ENCODE data around the gene UGT1A9.

Gene UGT1A9

GRCh38 chr2:233817361-233817911, 145.7 kb downstream of the UGT1A9 start:
- TF ChIP-seq SIN3A (IDR thresholded peaks at IDR 0.05; ENCODE audit: borderline replicate concordance, insufficient read depth, low read length) (no peak), TAF1 (IDR thresholded peaks at IDR 0.05; ENCODE audit: borderline replicate concordance, insufficient read depth, low read length) (no peak), POLR2AphosphoS5 (IDR thresholded peaks at IDR 0.05; ENCODE audit: low read depth, low read length) (no peak), FOXP2 (optimal IDR thresholded peaks at IDR 0.05; ENCODE audit: borderline replicate concordance, extremely low read depth, extremely low read length, insufficient read depth) (no peak)
- TF ChIP-seq, protein P1, sequence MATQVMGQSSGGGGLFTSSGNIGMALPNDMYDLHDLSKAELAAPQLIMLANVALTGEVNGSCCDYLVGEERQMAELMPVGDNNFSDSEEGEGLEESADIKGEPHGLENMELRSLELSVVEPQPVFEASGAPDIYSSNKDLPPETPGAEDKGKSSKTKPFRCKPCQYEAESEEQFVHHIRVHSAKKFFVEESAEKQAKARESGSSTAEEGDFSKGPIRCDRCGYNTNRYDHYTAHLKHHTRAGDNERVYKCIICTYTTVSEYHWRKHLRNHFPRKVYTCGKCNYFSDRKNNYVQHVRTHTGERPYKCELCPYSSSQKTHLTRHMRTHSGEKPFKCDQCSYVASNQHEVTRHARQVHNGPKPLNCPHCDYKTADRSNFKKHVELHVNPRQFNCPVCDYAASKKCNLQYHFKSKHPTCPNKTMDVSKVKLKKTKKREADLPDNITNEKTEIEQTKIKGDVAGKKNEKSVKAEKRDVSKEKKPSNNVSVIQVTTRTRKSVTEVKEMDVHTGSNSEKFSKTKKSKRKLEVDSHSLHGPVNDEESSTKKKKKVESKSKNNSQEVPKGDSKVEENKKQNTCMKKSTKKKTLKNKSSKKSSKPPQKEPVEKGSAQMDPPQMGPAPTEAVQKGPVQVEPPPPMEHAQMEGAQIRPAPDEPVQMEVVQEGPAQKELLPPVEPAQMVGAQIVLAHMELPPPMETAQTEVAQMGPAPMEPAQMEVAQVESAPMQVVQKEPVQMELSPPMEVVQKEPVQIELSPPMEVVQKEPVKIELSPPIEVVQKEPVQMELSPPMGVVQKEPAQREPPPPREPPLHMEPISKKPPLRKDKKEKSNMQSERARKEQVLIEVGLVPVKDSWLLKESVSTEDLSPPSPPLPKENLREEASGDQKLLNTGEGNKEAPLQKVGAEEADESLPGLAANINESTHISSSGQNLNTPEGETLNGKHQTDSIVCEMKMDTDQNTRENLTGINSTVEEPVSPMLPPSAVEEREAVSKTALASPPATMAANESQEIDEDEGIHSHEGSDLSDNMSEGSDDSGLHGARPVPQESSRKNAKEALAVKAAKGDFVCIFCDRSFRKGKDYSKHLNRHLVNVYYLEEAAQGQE (IDR thresholded peaks at IDR 0.05; ENCODE audit: insufficient read depth in 1 of 2, low read depth in 2 of 2, low read length in 2 of 2) = no peak

DNA sequence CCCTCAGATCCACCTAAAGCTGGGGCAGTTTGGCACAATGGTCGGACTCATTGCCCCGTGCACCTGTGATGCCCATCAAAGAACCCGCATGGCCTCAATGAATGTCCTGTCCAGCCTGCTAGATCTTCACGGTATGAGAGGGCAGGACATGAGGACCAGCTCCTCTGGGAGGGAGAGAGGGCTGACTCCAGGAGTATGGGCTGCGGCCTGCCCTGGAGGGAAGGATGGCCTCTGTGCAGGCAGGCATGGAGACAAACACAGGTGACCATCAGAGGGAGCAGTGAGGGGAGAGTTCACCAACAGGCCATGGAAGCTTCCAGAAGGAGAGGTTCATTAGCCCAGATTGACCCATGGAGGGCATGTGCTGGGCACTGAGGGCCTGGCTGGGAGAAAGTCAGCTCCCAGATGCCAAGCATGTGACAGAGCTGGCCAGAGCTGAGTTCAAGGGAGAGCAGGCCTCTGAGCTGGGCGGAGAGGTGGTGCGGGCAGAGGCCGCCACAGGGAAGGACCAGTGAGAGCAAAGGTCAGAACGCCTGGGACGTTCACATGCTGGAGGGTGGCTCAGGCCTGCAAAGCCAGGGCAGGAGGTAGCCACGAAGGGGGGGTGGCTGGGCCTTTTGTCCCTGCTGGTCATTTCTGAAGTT, 146.4 kb downstream of the UGT1A9 start:
- TF ChIP-seq POLR2AphosphoS5 (IDR thresholded peaks at IDR 0.05; ENCODE audit: low read depth, low read length) (no peak), TAF1 (IDR thresholded peaks at IDR 0.05; ENCODE audit: borderline replicate concordance, insufficient read depth, low read length) (no peak), SIN3A (IDR thresholded peaks at IDR 0.05; ENCODE audit: borderline replicate concordance, insufficient read depth, low read length) (no peak), FOXP2 (optimal IDR thresholded peaks at IDR 0.05; ENCODE audit: borderline replicate concordance, extremely low read depth, extremely low read length, insufficient read depth) (no peak)
- TF ChIP-seq, protein P1 (IDR thresholded peaks at IDR 0.05; ENCODE audit: insufficient read depth in 1 of 2, low read depth in 2 of 2, low read length in 2 of 2) = no peak

DNA sequence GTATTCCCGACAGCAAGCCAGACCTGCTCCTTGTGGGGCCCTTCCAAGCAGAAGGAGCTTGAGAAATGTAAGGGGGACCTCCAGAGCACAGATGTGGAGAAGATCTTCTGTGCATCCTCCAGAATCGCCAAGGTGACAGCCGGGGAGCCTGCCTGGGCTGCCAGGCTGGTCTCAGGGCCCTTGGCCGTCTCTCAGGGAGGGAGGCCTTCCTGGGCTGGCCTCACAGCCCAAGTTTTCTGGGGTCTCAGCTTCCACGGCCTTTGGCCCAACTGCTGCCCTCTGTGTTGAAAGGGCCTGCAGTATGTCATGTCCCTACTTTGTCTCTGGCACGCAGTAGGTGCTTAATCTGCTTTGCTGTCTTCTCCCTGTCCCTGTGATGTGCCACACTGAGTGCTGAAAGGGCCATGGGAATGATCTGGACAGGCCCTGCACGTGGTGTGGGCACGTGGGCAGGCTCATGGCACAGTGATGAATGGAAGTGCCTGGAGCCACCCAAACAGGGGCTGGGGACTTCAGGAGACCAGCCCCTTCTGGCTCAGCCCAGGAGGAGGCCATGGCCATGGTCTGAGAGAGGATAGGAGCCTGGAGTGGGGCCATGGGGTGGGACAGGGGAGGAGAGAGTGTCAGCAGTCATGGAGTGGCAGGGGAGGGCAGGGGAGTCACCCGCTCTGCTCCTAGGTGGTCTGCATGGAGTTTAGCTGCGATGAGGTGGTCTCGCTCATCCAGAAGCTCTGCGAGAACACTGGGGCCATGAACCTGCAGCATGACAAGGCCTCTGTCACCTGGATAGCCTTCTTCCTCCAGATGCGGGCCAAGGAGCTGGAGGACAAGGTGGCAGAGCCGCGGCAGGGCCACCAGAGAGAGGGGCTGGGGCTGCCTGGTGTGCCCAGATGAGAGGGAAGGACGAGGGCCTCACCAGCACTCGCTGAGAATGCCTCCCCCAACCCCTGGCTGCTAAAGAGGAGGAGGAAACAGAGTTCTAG, 147.2 kb downstream of the UGT1A9 start:
- TF ChIP-seq POLR2AphosphoS5 (IDR thresholded peaks at IDR 0.05; ENCODE audit: low read depth, low read length) (no peak), SIN3A (IDR thresholded peaks at IDR 0.05; ENCODE audit: borderline replicate concordance, insufficient read depth, low read length) (no peak), TAF1 (IDR thresholded peaks at IDR 0.05; ENCODE audit: borderline replicate concordance, insufficient read depth, low read length) (no peak), FOXP2 (optimal IDR thresholded peaks at IDR 0.05; ENCODE audit: borderline replicate concordance, extremely low read depth, extremely low read length, insufficient read depth) (no peak)
- TF ChIP-seq, protein P1 (IDR thresholded peaks at IDR 0.05; ENCODE audit: insufficient read depth in 1 of 2, low read depth in 2 of 2, low read length in 2 of 2) = no peak

GRCh38 chr2:233819884-233820773, 148.4 kb downstream of the UGT1A9 start:
- TF ChIP-seq, protein P1 (IDR thresholded peaks at IDR 0.05; ENCODE audit: insufficient read depth in 1 of 2, low read depth in 2 of 2, low read length in 2 of 2) = no peak
- TF ChIP-seq FOXP2 (optimal IDR thresholded peaks at IDR 0.05; ENCODE audit: borderline replicate concordance, extremely low read depth, extremely low read length, insufficient read depth) (no peak), POLR2AphosphoS5 (IDR thresholded peaks at IDR 0.05; ENCODE audit: low read depth, low read length) (no peak), SIN3A (IDR thresholded peaks at IDR 0.05; ENCODE audit: borderline replicate concordance, insufficient read depth, low read length) (no peak), TAF1 (IDR thresholded peaks at IDR 0.05; ENCODE audit: borderline replicate concordance, insufficient read depth, low read length) (no peak)
